PFSK-1 (cell line): ENCODE measurements around the gene ZNF611.
A peak's percentile ranks its signal among the peaks of the same experiment; 100 is the strongest.

Source experiments
- POLR2AphosphoS5 ChIP-seq: IDR thresholded peaks from 2 replicates; pipeline ENCODE4 v1.6.1; 2012; ENCODE audit warnings: low read depth, mild to moderate bottlenecking, control low read depth, low read length, moderate library complexity
- REST ChIP-seq, 2 experiments: IDR thresholded peaks; 2 replicates each; pipeline versions ENCODE4 v1.6.1 to v1.8.0; 2011 to 2012; ENCODE audit warnings: low read depth in 2 of 2, low read length in 2 of 2, control low read depth in 1 of 2, inconsistent platforms in 1 of 2, mild to moderate bottlenecking in 1 of 2, moderate library complexity in 1 of 2; ENCODE audit not compliant: insufficient read depth in 1 of 2
- SIN3A ChIP-seq: IDR thresholded peaks from 2 replicates; pipeline ENCODE4 v1.6.1; 2012; ENCODE audit warnings: mild to moderate bottlenecking, low read length, moderate library complexity, borderline replicate concordance; ENCODE audit not compliant: insufficient read depth
- TAF1 ChIP-seq: IDR thresholded peaks from 2 replicates; pipeline ENCODE4 v1.6.1; 2012; ENCODE audit warnings: low read length, control low read depth, borderline replicate concordance; ENCODE audit not compliant: insufficient read depth

DNA sequence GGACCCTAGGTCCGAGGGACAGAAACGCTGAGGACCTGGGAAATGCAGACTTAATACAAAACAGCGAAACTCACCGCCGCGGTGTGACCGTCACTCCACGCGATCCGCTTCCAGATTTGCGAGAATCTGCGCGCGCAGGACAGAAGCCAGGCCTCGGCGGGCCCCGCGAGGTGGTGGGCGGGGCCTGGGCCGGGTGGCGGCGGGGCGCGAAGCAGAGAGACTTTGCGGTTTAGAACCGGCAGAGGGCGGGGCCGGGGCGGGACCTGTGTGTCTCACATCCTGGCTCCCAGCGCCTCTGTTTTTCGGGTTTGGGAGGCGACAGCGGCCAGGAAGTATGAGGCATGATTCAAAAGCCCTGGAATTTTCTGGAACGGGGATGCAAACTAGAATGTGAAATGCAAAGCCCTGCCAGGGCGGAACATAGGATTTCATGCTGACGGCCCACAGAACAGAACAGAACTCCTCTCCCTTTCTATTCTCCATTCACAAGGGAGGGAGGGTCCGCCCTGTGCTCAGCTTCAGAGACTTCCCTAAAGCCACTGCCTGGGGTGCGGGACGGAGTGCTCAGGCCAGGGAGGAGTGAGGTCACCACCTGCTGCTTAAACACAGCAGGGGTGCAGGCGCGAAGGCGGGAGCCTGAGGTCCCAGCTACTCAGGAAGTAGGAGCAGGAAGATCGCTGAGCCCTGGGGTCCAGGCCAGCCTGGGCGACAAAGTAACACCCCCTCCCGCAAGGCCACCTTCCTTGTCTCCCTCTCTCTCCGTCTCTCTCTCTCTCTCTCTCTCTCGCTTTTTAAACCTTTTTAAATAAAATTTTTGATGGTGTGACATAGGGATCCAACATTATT is 44.3 kb downstream of the ZNF611 start:
- TF ChIP-seq POLR2AphosphoS5 (peak; percentile 21; the same call in 1 of the 2 replicates), TAF1 (no peak), SIN3A (no peak), REST (IDR thresholded peaks at IDR 0.05; ENCODE audit: insufficient read depth in 1 of 2, low read depth in 2 of 2, low read length in 2 of 2) (no peak)
